Heart left ventricle (tissue), 16 donors: ENCODE results near the gene GALNT18. TPM values are rescaled to one million over a fixed set of nuclear protein-coding genes. Genes with fewer than 3 reads are reported as not detected.

Source experiments
- ATAC-seq, 4 donors: fragments of 200-7000 bp; cut with Tn5 transposase; one replicate each; pipeline ENCODE4 v1.9.1; 2020 to 2022; ENCODE audit warnings: moderate library complexity in 4 of 4, mild to moderate bottlenecking in 3 of 4, moderate number of reproducible peaks in 1 of 4
- DNase-seq, 5 donors: peaks; one replicate each; pipeline ENCODE4 v3.0.0-alpha.2; 2020
- H3K27ac ChIP-seq, 12 donors: fragments of 200-600 bp; sonication (generic) in 4 of 12; one replicate each; pipeline versions ENCODE4 v1.5.0 to v1.8.0; 2016 to 2022; ENCODE audit warnings: mild to moderate bottlenecking in 2 of 12
- H3K27me3 ChIP-seq, 9 donors: fragments of 200-600 bp; sonication (generic) in 2 of 9; one replicate each; pipeline versions ENCODE4 v1.5.1 to v1.8.0; 2016 to 2022; ENCODE audit warnings: mild to moderate bottlenecking in 3 of 9
- H3K36me3 ChIP-seq, 9 donors: fragments of 200-600 bp; sonication (generic) in 2 of 9; one replicate each; pipeline versions ENCODE4 v1.5.0 to v1.8.0; 2018 to 2022; ENCODE audit warnings: mild to moderate bottlenecking in 2 of 9
- H3K4me1 ChIP-seq, 12 donors: fragments of 200-600 bp; sonication (generic) in 4 of 12; one replicate each; pipeline versions ENCODE4 v1.5.0 to v1.8.0; 2016 to 2022; ENCODE audit warnings: mild to moderate bottlenecking in 3 of 12
- H3K4me3 ChIP-seq, 12 donors: fragments of 200-600 bp; sonication (generic) in 4 of 12; one replicate each; pipeline versions ENCODE4 v1.5.0 to v1.8.0; 2017 to 2022; ENCODE audit warnings: mild to moderate bottlenecking in 9 of 12, moderate library complexity in 4 of 12
- H3K9me3 ChIP-seq, 12 donors: fragments of 200-600 bp; sonication (generic) in 4 of 12; one replicate each; pipeline versions ENCODE4 v1.5.0 to v1.8.0; 2016 to 2022; ENCODE audit warnings: mild to moderate bottlenecking in 1 of 12
- CTCF ChIP-seq, 12 donors: fragments of 200-600 bp; sonication (generic) in 4 of 12; IDR thresholded peaks; one replicate each; pipeline versions ENCODE4 v1.5.0 to v1.8.0; 2018 to 2022; ENCODE audit warnings: antibody characterized with exemption in 12 of 12, mild to moderate bottlenecking in 5 of 12
- POLR2A ChIP-seq, 2 donors: fragments of 450-650 bp; IDR thresholded peaks; one replicate each; pipeline ENCODE4 v1.6.1; 2017; ENCODE audit warnings: antibody characterized with exemption in 2 of 2, mild to moderate bottlenecking in 2 of 2, moderate library complexity in 2 of 2
- WGBS, 4 donors: extraction: QIAGEN DNeasy Blood & Tissue Kit in 2 of 4; methylation state at CpG; one replicate each; pipeline versions ENCODE4 v1.1.5 to v1.1.7; 2013 to 2018; 5-methylcytosine and 5-hydroxymethylcytosine counted together
- intact Hi-C, 10 donors: fragments of 100-400 bp; cut with DNase I; formaldehyde crosslinking; loops; one replicate each; pipeline versions ENCODE4 v1.11.1 to v1.14.2; 2022
- polyA plus RNA-seq, 2 donors: library from polyadenylated mRNA; stranded (reverse); fragments of 200-250 nt; gene quantifications; one replicate each; pipeline ENCODE4 v1.2.3, GENCODE V29; 2013
- total RNA-seq, 9 donors: library from RNA; depleted of rRNA in 2 of 9; stranded (reverse); fragments of >200 nt in 2 of 9; fragmentation: NEBNext Ultra II Directional in 3 of 9; extraction: Animal tissue kit (Norgen Biotek cat#: 25700) in 3 of 9; gene quantifications; one replicate each; pipeline versions ENCODE4 v1.1.0 to v1.2.4, GENCODE V29; 2016 to 2023
- donor health status: ischemic (EF 13 %, LVEDD 7.1; RV severe dilation, severe dysfunction).
- donor health status: healthy with polysubstance abuse.
- donor health status: DM: no; HTN: yes; CAD: no.
- donor health status: DM: no; HTN: no; CAD: no.
- donor health status: ischemic (EF 25% LVEDD 6.9; RV normal size, moderate dysfunction).
- donor health status: ischemic (EF 25% LVEDD 5.7; RV mildly dilated, moderate dysfunction).
- donor health status: healthy.
- donor health status: DM: yes; HTN: yes; CAD: no.
- donor health status: ischemic (EF 35%, LVEDD 5.7; RV mildly dilated, moderate dysfunction).
- donor health status: nonischemic (EF 11% LVEDD 7.7; RV severe dilation, severe dysfunction).
- donor health status: DM: yes; HTN: yes; CAD: no.
- donor health status: PGD.
- donor health status: ischemic (EF 29% LVEDD 5.4; RV normal size, mild dysfunction).
- donor health status: nonischemic (EF 23%, LVEDD 6.1; RV moderate dilation, normal function).

Gene GALNT18
- total and polyA plus RNA-seq, 11 donors: 9.0 to 31.8 (median 17.3) TPM

GRCh38 chr11:11458001-11458400, 163.8 kb downstream of the GALNT18 start:
- Histone ChIP-seq H3K4me3 (no peak overlapping the region), H3K27ac (no peak overlapping the region), H3K36me3 (no peaks in the 10 kb centered on the region), H3K27me3 (no peaks in the 10 kb centered on the region), H3K4me1 (peaks cover 0 to 41% (median 18%) of the 10 kb centered on the region in 12 donors), H3K9me3 (peaks cover 0 to 4% (median 0%) of the 10 kb centered on the region in 12 donors)
- TF ChIP-seq CTCF (IDR thresholded peaks at IDR 0.05): no peak
- TF ChIP-seq POLR2A (IDR thresholded peaks at IDR 0.05): no peak
- intact Hi-C loops: no loop called here
- ATAC-seq: no peak
- no peak for DNase-seq
- 88 to 94% (median 90%) methylated on average over 5 of the region's 5 CpGs for WGBS, 4 donors

GRCh38 chr11:11456866-11457265, 164.9 kb downstream of the GALNT18 start:
- intact Hi-C loops: no loop called here
- H3K36me3 ChIP-seq: no peaks in the 10 kb centered on the region
- DNase-seq: no peak
- peaks cover 0 to 31% (median 15%) of the 10 kb centered on the region in 12 donors for H3K4me1 ChIP-seq
- peaks cover 0 to 4% (median 0%) of the 10 kb centered on the region in 12 donors for H3K9me3 ChIP-seq
- no peaks in the 10 kb centered on the region for H3K27me3 ChIP-seq
- TF ChIP-seq CTCF (IDR thresholded peaks at IDR 0.05) (no peak), POLR2A (IDR thresholded peaks at IDR 0.05) (no peak)
- 88 to 97% (median 92%) methylated on average over 3 of the region's 3 CpGs for WGBS, 4 donors
- ATAC-seq: no peak
- H3K4me3 ChIP-seq: no peak overlapping the region
- H3K27ac ChIP-seq: no peak overlapping the region

GRCh38 chr11:11454671-11455223, 167.1 kb downstream of the GALNT18 start:
- ATAC-seq (no peak), DNase-seq (no peak)
- peaks cover 0 to 15% (median 0%) of the 10 kb centered on the region in 12 donors for H3K4me1 ChIP-seq
- 69 to 84% (median 81%) methylated on average over 3 of the region's 3 CpGs for WGBS, 4 donors
- intact Hi-C loops: no loop called here
- TF ChIP-seq CTCF (IDR thresholded peaks at IDR 0.05) (no peak), POLR2A (IDR thresholded peaks at IDR 0.05) (no peak)
- no peaks in the 10 kb centered on the region for H3K36me3 ChIP-seq
- H3K27ac ChIP-seq: no peak overlapping the region
- H3K9me3 ChIP-seq: peaks cover 0 to under 1% (median 0%) of the 10 kb centered on the region in 12 donors
- H3K4me3 ChIP-seq: no peak overlapping the region
- H3K27me3 ChIP-seq: no peaks in the 10 kb centered on the region

- ATAC-seq (no peak), DNase-seq (no peak)
- no peak overlapping the region for H3K4me3 ChIP-seq
- H3K36me3 ChIP-seq: peaks cover 0 to 15% (median 0%) of the 10 kb centered on the region in 9 donors
- H3K9me3 ChIP-seq: no peaks in the 10 kb centered on the region
- intact Hi-C loops: no loop called here
- WGBS, 4 donors: 71 to 83% (median 79%) methylated on average over 4 of the region's 4 CpGs
- H3K27me3 ChIP-seq: no peaks in the 10 kb centered on the region
- no peak overlapping the region for H3K27ac ChIP-seq
- TF ChIP-seq POLR2A (IDR thresholded peaks at IDR 0.05) (no peak), CTCF (IDR thresholded peaks at IDR 0.05) (no peak)
- H3K4me1 ChIP-seq: peaks cover 0 to 14% (median 0%) of the 10 kb centered on the region in 12 donors
Observed at GRCh38 chr11:11451501-11452005, 170.3 kb downstream of the GALNT18 start.
